ENCODE results near the gene RORC. TPM values are rescaled to one million over a fixed set of nuclear protein-coding genes. Genes with fewer than 3 reads are reported as not detected.

The RORC gene
- total RNA-seq, 1 experiment from 2014 or later: 0.44 TPM

DNA sequence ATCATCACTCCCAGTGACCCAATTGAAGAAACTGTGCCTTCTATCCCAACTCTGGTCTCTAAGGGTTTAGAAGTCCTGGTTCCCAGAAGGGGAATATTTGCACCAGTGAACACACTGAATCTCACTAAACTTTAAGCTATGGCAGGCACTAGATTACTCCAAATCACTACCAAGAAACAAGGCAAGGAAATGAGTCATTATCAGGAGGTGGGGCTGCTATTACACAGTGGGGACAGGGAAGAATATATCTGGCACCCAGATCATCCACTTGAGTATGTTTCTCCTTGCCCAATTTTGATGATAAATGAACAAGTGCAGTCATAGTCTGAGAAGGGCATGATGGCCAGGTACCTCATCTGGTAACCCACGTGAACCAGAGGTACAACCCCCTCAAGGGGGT lies 75.3 kb downstream of the RORC start (continued):
- no peak for TF ChIP-seq FOXP4 (CRISPR knock-in tag; IDR thresholded peaks at IDR 0.05)
- no peak for TF ChIP-seq TCF7 (CRISPR knock-in tag; IDR thresholded peaks at IDR 0.05; ENCODE audit: low read depth)
- TF ChIP-seq CREB1 (CRISPR knock-in tag; IDR thresholded peaks at IDR 0.05): no peak
- TF ChIP-seq SMAD3 (CRISPR knock-in tag; IDR thresholded peaks at IDR 0.05; ENCODE audit: borderline replicate concordance): no peak
- no peak for TF ChIP-seq RELA (CRISPR knock-in tag; IDR thresholded peaks at IDR 0.05; ENCODE audit: borderline replicate concordance)
- TF ChIP-seq HMGA2 (CRISPR knock-in tag; IDR thresholded peaks at IDR 0.05): no peak
- TF ChIP-seq, protein P1, sequence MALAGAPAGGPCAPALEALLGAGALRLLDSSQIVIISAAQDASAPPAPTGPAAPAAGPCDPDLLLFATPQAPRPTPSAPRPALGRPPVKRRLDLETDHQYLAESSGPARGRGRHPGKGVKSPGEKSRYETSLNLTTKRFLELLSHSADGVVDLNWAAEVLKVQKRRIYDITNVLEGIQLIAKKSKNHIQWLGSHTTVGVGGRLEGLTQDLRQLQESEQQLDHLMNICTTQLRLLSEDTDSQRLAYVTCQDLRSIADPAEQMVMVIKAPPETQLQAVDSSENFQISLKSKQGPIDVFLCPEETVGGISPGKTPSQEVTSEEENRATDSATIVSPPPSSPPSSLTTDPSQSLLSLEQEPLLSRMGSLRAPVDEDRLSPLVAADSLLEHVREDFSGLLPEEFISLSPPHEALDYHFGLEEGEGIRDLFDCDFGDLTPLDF (CRISPR knock-in tag; IDR thresholded peaks at IDR 0.05): no peak
- no peak for TF ChIP-seq MYBL2 (CRISPR knock-in tag; IDR thresholded peaks at IDR 0.05)
- TF ChIP-seq ZNF232 (CRISPR knock-in tag; IDR thresholded peaks at IDR 0.05): no peak

Other genes with a start within 250 kb of the RORC start
- 50.0 to 56.0 TPM (median 50.3 TPM) in 3 replicates for gene SNX27, start 219.8 kb downstream of the RORC start, total RNA-seq (2021)
- gene CELF3, start 115.0 kb downstream of the RORC start, total RNA-seq (2021): 0.34 to 0.64 TPM (median 0.42 TPM) in 3 replicates
- 0.92 TPM in 1 of 3 replicates, not detected in the others for gene RIIAD1, start 110.3 kb downstream of the RORC start, total RNA-seq (2021)
- 88.8 to 99.3 TPM (median 95.5 TPM) in 3 replicates for gene MRPL9, start 68.3 kb downstream of the RORC start, total RNA-seq (2021)
- 21.8 to 25.3 TPM (median 24.0 TPM) in 3 replicates for gene TDRKH, start 41.3 kb downstream of the RORC start, total RNA-seq (2021)
- not detected in 3 replicates for gene LINGO4, start 26.4 kb downstream of the RORC start, total RNA-seq (2021)
- 0.85 to 2.0 TPM (median 0.94 TPM) in 3 replicates for gene C2CD4D, start 8.0 kb upstream of the RORC start, total RNA-seq (2021)
- not detected in 3 replicates for gene THEM5, start 21.9 kb upstream of the RORC start, total RNA-seq (2021)
- 8.0 to 10.9 TPM (median 8.8 TPM) in 3 replicates for gene THEM4, start 77.7 kb upstream of the RORC start, total RNA-seq (2021)
- 150 to 161 TPM (median 159 TPM) in 3 replicates for gene S100A10, start 162.1 kb upstream of the RORC start, total RNA-seq (2021)
- 126 to 181 TPM (median 163 TPM) in 3 replicates for gene S100A11, start 205.2 kb upstream of the RORC start, total RNA-seq (2021)

Data from WTC11 (cell line).